H1 (cell line): ENCODE measurements around the gene TRPV4. TPM values are rescaled to one million over a fixed set of nuclear protein-coding genes. Genes with fewer than 3 reads are reported as not detected.

Source experiments
- CTCF ChIA-PET: fragments of 300-600 bp; sonication (Branson Sonifier 250); formaldehyde crosslinking; loops from one replicate; lab custom pipeline; 2021; ENCODE audit not compliant: partially characterized antibody; lab: Charles Lee
- POLR2A ChIA-PET: fragments of 300-600 bp; sonication (Branson Sonifier 250); formaldehyde crosslinking; loops from one replicate; lab custom pipeline; 2021; ENCODE audit warnings: inconsistent platforms; ENCODE audit not compliant: partially characterized antibody; lab: Charles Lee
- DNase-seq, 2 experiments: peaks; one replicate each; pipeline versions ENCODE4 v3.0.0 to v3.0.0-alpha.2; 2010 to 2022; ENCODE audit warnings: low spot score in 2 of 2, low read depth in 1 of 2, mixed read lengths in 1 of 2
- FAIRE-seq: peaks from 2 replicates; lab custom pipeline; 2011; peaks lifted over from hg19 to GRCh38; lab: Jason Lieb, UNC
- H2AFZ ChIP-seq: 2 replicates; pipeline ENCODE4 v1.8.1; 2012; ENCODE audit warnings: low read length, inconsistent platforms
- H2AK5ac ChIP-seq: 2 replicates; pipeline ENCODE4 v1.6.1; 2013; ENCODE audit warnings: low read depth, low read length
- H2BK120ac ChIP-seq: replicated peaks from 2 replicates; pipeline ENCODE3; 2013; ENCODE audit warnings: low read depth, low read length, inconsistent platforms
- H2BK12ac ChIP-seq: 2 replicates; pipeline ENCODE4 v1.6.1; 2013; ENCODE audit warnings: low read depth, low read length
- H2BK15ac ChIP-seq: 2 replicates; pipeline ENCODE4 v1.6.1; 2013; ENCODE audit warnings: low read length
- H2BK20ac ChIP-seq: 2 replicates; pipeline ENCODE4 v1.6.1; 2013; ENCODE audit warnings: low read length
- H2BK5ac ChIP-seq: 2 replicates; pipeline ENCODE4 v1.6.1; 2013; ENCODE audit warnings: low read depth, low read length
- H3K14ac ChIP-seq: 2 replicates; pipeline ENCODE4 v1.6.1; 2013; ENCODE audit warnings: inconsistent platforms; ENCODE audit not compliant: insufficient read length
- H3K18ac ChIP-seq: 2 replicates; pipeline ENCODE4 v1.6.1; 2013; ENCODE audit warnings: low read length; ENCODE audit errors: extremely low read depth
- H3K23ac ChIP-seq: 2 replicates; pipeline ENCODE4 v1.6.1; 2013; ENCODE audit warnings: inconsistent platforms; ENCODE audit not compliant: insufficient read length
- H3K23me2 ChIP-seq: 2 replicates; pipeline ENCODE4 v1.6.1; 2013; ENCODE audit warnings: low read depth, low read length
- H3K27ac ChIP-seq: 2 replicates; pipeline ENCODE4 v1.6.1; 2011; ENCODE audit warnings: low read depth, low read length, inconsistent platforms
- H3K27me3 ChIP-seq, 4 experiments: replicated peaks in 1 of 4; 1 replicate in 1 of 4; 2 replicates in 3 of 4; pipeline versions ENCODE4 v1.6.1 to v1.8.1; 2011 to 2013; ENCODE audit warnings: low read length in 3 of 4, mild to moderate bottlenecking in 3 of 4, inconsistent platforms in 2 of 4, mixed read lengths in 2 of 4, moderate library complexity in 1 of 4; ENCODE audit not compliant: control insufficient read depth in 3 of 4, insufficient read depth in 3 of 4; ENCODE audit errors: extremely low read depth in 1 of 4
- H3K36me3 ChIP-seq, 4 experiments: 2 replicates each; pipeline versions ENCODE4 v1.6.1 to v1.8.1; 2011 to 2013; ENCODE audit warnings: mild to moderate bottlenecking in 4 of 4, low read length in 3 of 4, moderate library complexity in 2 of 4, control low read depth in 1 of 4, inconsistent platforms in 1 of 4; ENCODE audit not compliant: insufficient read depth in 4 of 4, control insufficient read depth in 2 of 4
- H3K4ac ChIP-seq: replicated peaks from 2 replicates; pipeline ENCODE3; 2013; ENCODE audit warnings: low read length, low read depth, mixed read lengths, inconsistent platforms; ENCODE audit not compliant: insufficient read length
- H3K4me1 ChIP-seq, 4 experiments: replicated peaks in 1 of 4; 1 replicate in 1 of 4; 2 replicates in 3 of 4; pipeline versions ENCODE4 v1.6.1 to v1.8.1; 2011 to 2013; ENCODE audit warnings: low read length in 3 of 4, inconsistent platforms in 2 of 4, mixed read lengths in 1 of 4; ENCODE audit not compliant: insufficient read depth in 4 of 4, control insufficient read depth in 3 of 4
- H3K4me2 ChIP-seq, 2 experiments: 2 replicates each; pipeline versions ENCODE4 v1.6.1 to v1.8.1; 2011 to 2013; ENCODE audit warnings: low read depth in 2 of 2, low read length in 2 of 2, control low read depth in 1 of 2, inconsistent platforms in 1 of 2, mild to moderate bottlenecking in 1 of 2; ENCODE audit not compliant: insufficient read depth in 1 of 2
- H3K4me3 ChIP-seq, 4 experiments: fragments of 200-600, 300-600 bp in 1 of 4; sonication (generic), shearing (Covaris generic), sonication (Bioruptor Twin) in 1 of 4; 2 replicates each; pipeline versions ENCODE4 v1.5.1 to v1.8.1; 2011 to 2016; ENCODE audit warnings: low read length in 4 of 4, low read depth in 3 of 4, control low read depth in 2 of 4, inconsistent platforms in 2 of 4, mild to moderate bottlenecking in 2 of 4, mixed read lengths in 1 of 4, moderate library complexity in 1 of 4; ENCODE audit not compliant: insufficient read depth in 2 of 4; ENCODE audit errors: extremely low read depth in 1 of 4
- H3K56ac ChIP-seq: replicated peaks from 2 replicates; pipeline ENCODE3; 2013; ENCODE audit warnings: low read depth, mild to moderate bottlenecking, mixed read lengths, low read length, inconsistent platforms; ENCODE audit not compliant: insufficient read length
- H3K79me1 ChIP-seq: 2 replicates; pipeline ENCODE4 v1.6.1; 2013; ENCODE audit warnings: low read depth, low read length, control low read depth
- H3K79me2 ChIP-seq, 2 experiments: 2 replicates each; pipeline versions ENCODE4 v1.6.1 to v1.8.1; 2012 to 2013; ENCODE audit warnings: low read length in 2 of 2, mild to moderate bottlenecking in 2 of 2, inconsistent platforms in 1 of 2; ENCODE audit not compliant: insufficient read depth in 2 of 2, control insufficient read depth in 1 of 2
- H3K9ac ChIP-seq, 4 experiments: replicated peaks in 1 of 4; 1 replicate in 1 of 4; 2 replicates in 3 of 4; pipeline versions ENCODE4 v1.6.1 to v1.8.1; 2011 to 2013; ENCODE audit warnings: low read depth in 3 of 4, low read length in 3 of 4, control low read depth in 2 of 4, mild to moderate bottlenecking in 2 of 4, moderate library complexity in 2 of 4, inconsistent platforms in 1 of 4; ENCODE audit errors: extremely low read depth in 1 of 4
- H3K9me3 ChIP-seq, 2 experiments: 2 replicates each; pipeline versions ENCODE4 v1.6.1 to v1.8.1; 2012 to 2013; ENCODE audit warnings: mild to moderate bottlenecking in 2 of 2, moderate library complexity in 2 of 2, control low read depth in 1 of 2, inconsistent platforms in 1 of 2, low read depth in 1 of 2, low read length in 1 of 2, mixed read lengths in 1 of 2; ENCODE audit not compliant: insufficient read depth in 2 of 2
- H4K20me1 ChIP-seq, 2 experiments: replicated peaks in 1 of 2; 2 replicates each; pipeline versions ENCODE3 to v1.8.1; 2011 to 2013; ENCODE audit warnings: inconsistent platforms in 2 of 2, low read length in 2 of 2, mild to moderate bottlenecking in 1 of 2; ENCODE audit not compliant: insufficient read depth in 2 of 2, control insufficient read depth in 1 of 2
- H4K5ac ChIP-seq: 2 replicates; pipeline ENCODE4 v1.6.1; 2013; ENCODE audit warnings: low read length, low read depth, mixed read lengths, inconsistent platforms; ENCODE audit not compliant: insufficient read length
- H4K8ac ChIP-seq: 2 replicates; pipeline ENCODE4 v1.8.0; 2013; ENCODE audit warnings: mild to moderate bottlenecking, moderate library complexity, low read length, inconsistent platforms; ENCODE audit not compliant: insufficient read depth; ENCODE audit errors: extremely low read depth
- H4K91ac ChIP-seq: replicated peaks from 2 replicates; pipeline ENCODE3; 2013; ENCODE audit warnings: low read length, mixed read lengths, inconsistent platforms; ENCODE audit not compliant: insufficient read length
- ASH2L ChIP-seq: fragments of 200-600, 300-600 bp; sonication (generic); IDR thresholded peaks from one replicate; pipeline ENCODE4 v1.7.1; 2017; ENCODE audit warnings: low read length
- BRCA1 ChIP-seq: IDR thresholded peaks from 2 replicates; pipeline ENCODE4 v1.6.1; 2012; ENCODE audit warnings: low read depth, low read length, improper control_type of control experiment
- KDM1A ChIP-seq: fragments of 200-600, 300-600 bp; sonication (generic); IDR thresholded peaks from 2 replicates; pipeline ENCODE4 v1.7.1; 2016; ENCODE audit warnings: mild to moderate bottlenecking, low read length, borderline replicate concordance
- KDM5A ChIP-seq: fragments of 200-600 bp; IDR thresholded peaks from 2 replicates; pipeline ENCODE4 v1.7.1; 2012; ENCODE audit warnings: mild to moderate bottlenecking, low read length, inconsistent platforms, mixed read lengths
- RXRA ChIP-seq: IDR thresholded peaks from 2 replicates; pipeline ENCODE4 v1.6.1; 2011; ENCODE audit warnings: low read depth, mild to moderate bottlenecking, low read length, moderate library complexity; ENCODE audit not compliant: insufficient read depth
- SAP30 ChIP-seq: fragments of 300-600 bp; sonication (generic); IDR thresholded peaks from 2 replicates; pipeline ENCODE4 v1.7.1; 2012; ENCODE audit warnings: low read length, moderate library complexity, mild to moderate bottlenecking, inconsistent platforms; ENCODE audit not compliant: insufficient read depth, insufficient replicate concordance
- SP2 ChIP-seq: IDR thresholded peaks from 2 replicates; pipeline ENCODE4 v1.6.1; 2012; ENCODE audit warnings: mild to moderate bottlenecking, low read length, inconsistent platforms
- SRF ChIP-seq: IDR thresholded peaks from 2 replicates; pipeline ENCODE4 v1.6.1; 2011; ENCODE audit warnings: mild to moderate bottlenecking, low read depth, low read length, moderate library complexity
- TBP ChIP-seq: IDR thresholded peaks from 2 replicates; pipeline ENCODE4 v1.6.1; 2011; ENCODE audit warnings: low read depth, low read length, improper control_type of control experiment
- WGBS, 2 experiments: shearing (Covaris generic) in 1 of 2; methylation state at CpG; one replicate each; pipeline versions ENCODE4 v1.1.6 to v1.1.7; 2013 to 2015; ENCODE audit warnings: low lambda C conversion rate in 2 of 2, mixed read lengths in 2 of 2, inconsistent platforms in 1 of 2, low coverage in 1 of 2, missing lambda C conversion rate in 1 of 2; ENCODE audit not compliant: insufficient replicate concordance in 2 of 2, insufficient coverage in 1 of 2, insufficient read length in 1 of 2; ENCODE audit errors: extremely low coverage in 1 of 2, missing lambda C conversion rate in 1 of 2; 5-methylcytosine and 5-hydroxymethylcytosine counted together
- polyA plus RNA-seq, 7 experiments: library from polyadenylated mRNA; depleted of rRNA in 3 of 7; stranded (reverse) in 5 of 7; unstranded in 2 of 7; fragments of >200 nt in 5 of 7; fragments of 200-250 nt in 2 of 7; gene quantifications; 1 replicate in 5 of 7; 2 replicates in 1 of 7; 4 replicates in 1 of 7; pipeline versions ENCODE4 v1.2.1 to v1.2.3, GENCODE V29; 2011 to 2013; ENCODE audit warnings: missing spikeins in 2 of 7, mixed read lengths in 2 of 7
- total RNA-seq: library from RNA; stranded (reverse); fragmentation: NEBNext Ultra II Directional; extraction: Animal tissue kit (Norgen Biotek cat#: 25700); gene quantifications from 2 replicates; pipeline ENCODE4 v1.2.1, GENCODE V29; 2021
- TF ChIP-seq, protein P1 (sequence below): IDR thresholded peaks from 2 replicates; pipeline ENCODE4 v1.6.1; 2011; ENCODE audit warnings: low read depth, mild to moderate bottlenecking, low read length; ENCODE audit not compliant: insufficient read depth

Gene TRPV4
- total and polyA plus RNA-seq, 2 of the 8 experiments (the other 6 are each of a cell fraction or from before 2014, with no cell fraction given) = 2.1 to 6.2 TPM

DNA sequence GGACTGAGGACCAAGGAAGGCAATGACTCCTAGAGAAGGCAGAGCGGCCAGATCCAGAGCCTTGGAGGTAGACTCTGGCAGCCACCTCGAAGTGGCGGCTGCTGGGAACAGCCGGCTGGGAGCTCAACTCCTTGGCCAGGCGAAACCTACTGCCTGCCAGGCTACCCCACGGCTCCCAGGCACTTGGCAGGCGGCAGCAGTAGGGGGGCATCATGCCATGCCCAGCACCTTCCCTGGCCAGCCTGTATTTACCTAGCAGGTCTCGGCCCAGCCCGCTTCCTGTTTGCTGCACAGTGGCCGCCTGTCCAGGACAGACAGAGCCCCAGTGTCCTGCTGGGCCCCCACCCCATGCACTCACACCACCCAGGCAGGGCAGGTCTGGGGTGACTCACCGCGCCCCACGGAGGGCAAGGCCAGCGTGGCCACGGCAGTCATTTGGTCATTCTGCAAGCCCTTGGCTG, 10.2 kb downstream of the TRPV4 start:
- no peak for FAIRE-seq
- 87% methylated on average over 15 of the region's 15 CpGs; no CpG with 5 or more reads in 1 of the 2 experiments for WGBS, 2 experiments

More for the DNA sequence above, 10.2 kb downstream of the TRPV4 start:
- no peak overlapping the region for H3K4me3 ChIP-seq
- H2BK5ac ChIP-seq = peak overlapping the region; percentile 44; the same call in 1 of the 2 replicates
- H3K27me3 ChIP-seq = no peaks in the 10 kb centered on the region
- H3K23me2 ChIP-seq = peaks cover 1% of the 10 kb centered on the region; the same call in 1 of the 2 replicates
- H3K4me2 ChIP-seq = no peak overlapping the region
- H3K79me2 ChIP-seq = no peaks in the 10 kb centered on the region
- ChIA-PET POLR2A (no interaction called here), CTCF (interaction anchor here (0.8 to 2.0 kb wide), 6 partner anchors 12 to 42 kb away, joined by 3 to 8 read pairs (median 3); no protein-coding TSS in a partner anchor)
- no peak overlapping the region for H3K9ac ChIP-seq
- H3K79me1 ChIP-seq = no peaks in the 10 kb centered on the region
- H2BK15ac ChIP-seq = 0 out of 2 replicates have a peak overlapping the region, but pooled peaks have one; percentile 25
- H2BK120ac ChIP-seq = no peak overlapping the region
- no peak overlapping the region for H3K14ac ChIP-seq
- no peak overlapping the region for H3K23ac ChIP-seq
- no peak overlapping the region for H3K18ac ChIP-seq
- no peaks in the 10 kb centered on the region for H3K36me3 ChIP-seq
- H2BK12ac ChIP-seq = 0 out of 2 replicates have a peak overlapping the region, but pooled peaks have one; percentile 11
- H3K56ac ChIP-seq = no peak overlapping the region
- TF ChIP-seq KDM5A = no peak
- TF ChIP-seq SRF = no peak
- no peak for TF ChIP-seq KDM1A
- no peak for TF ChIP-seq TBP
- no peak for TF ChIP-seq SP2
- TF ChIP-seq RXRA = no peak
- TF ChIP-seq BRCA1 = no peak
- TF ChIP-seq SAP30 = no peak
- TF ChIP-seq, protein P1, sequence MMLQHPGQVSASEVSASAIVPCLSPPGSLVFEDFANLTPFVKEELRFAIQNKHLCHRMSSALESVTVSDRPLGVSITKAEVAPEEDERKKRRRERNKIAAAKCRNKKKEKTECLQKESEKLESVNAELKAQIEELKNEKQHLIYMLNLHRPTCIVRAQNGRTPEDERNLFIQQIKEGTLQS = no peak
- TF ChIP-seq ASH2L = no peak
- TF ChIP-seq, all 59 proteins: peak for 0
- Histone ChIP-seq H3K9me3 (no peaks in the 10 kb centered on the region), H3K4me1 (peaks cover 0 to 7% (median 4%) of the 10 kb centered on the region in 4 experiments; a peak in 6 of 7 replicates), H2AK5ac (0 out of 2 replicates have a peak overlapping the region, but pooled peaks have one; percentile 25), H4K20me1 (no peaks in the 10 kb centered on the region), H4K5ac (no peak overlapping the region), H3K27ac (no peak overlapping the region), H3K4ac (peak overlapping the region; percentile 12), H2BK20ac (peak overlapping the region; percentile 5; the same call in 1 of the 2 replicates), H4K8ac (no peak overlapping the region), H2AFZ (no peak overlapping the region), H4K91ac (no peak overlapping the region)
- no peak for DNase-seq
